Endometrial microvascular endothelial cells (primary cell): Measurements from ENCODE around the gene ULK4. TPM values are rescaled to one million over a fixed set of nuclear protein-coding genes. Genes with fewer than 3 reads are reported as not detected.

Experiments
- in situ Hi-C: cut with HindIII; loops from 2 replicates; pipeline ENCODE4 v1.10.0; 2017; ENCODE audit warnings: low sequenced_read_pairs, low pct_unique_long_range_greater_than_20kb; ENCODE audit errors: inconsistent ontology term
- total RNA-seq: library from RNA; depleted of rRNA; stranded (reverse); fragments of >200 nt; gene quantifications from one replicate; pipeline ENCODE4 v1.2.3, GENCODE V29; 2015; ENCODE audit errors: inconsistent ontology term

The ULK4 gene
- total RNA-seq, 1 donor from 2014 or later: 7.3 TPM

GRCh38 chr3:41608347-41608746, 353.6 kb downstream of the ULK4 start:
- in situ Hi-C loops: no loop called here

- in situ Hi-C loops: no loop called here
These were observed 358.1 kb downstream of the ULK4 start for GRCh38 chr3:41603807-41604206.

- in situ Hi-C loops: no loop called here
These were observed 359.8 kb downstream of the ULK4 start for GRCh38 chr3:41602121-41602520.

GRCh38 chr3:41601404-41601987, 360.4 kb downstream of the ULK4 start:
- in situ Hi-C loops: no loop called here

- in situ Hi-C loops: no loop called here
These were observed 361.3 kb downstream of the ULK4 start for GRCh38 chr3:41600616-41601015.

- in situ Hi-C loops: no loop called here
These were observed 362.8 kb downstream of the ULK4 start for GRCh38 chr3:41599127-41599484.

GRCh38 chr3:41598402-41599126, 363.3 kb downstream of the ULK4 start:
- in situ Hi-C loops: no loop called here

- in situ Hi-C loops: no loop called here
These were observed 368.1 kb downstream of the ULK4 start for GRCh38 chr3:41593774-41594173.

GRCh38 chr3:41592753-41593510, 369.0 kb downstream of the ULK4 start:
- in situ Hi-C loops: no loop called here

- in situ Hi-C loops: no loop called here
These were observed 378.9 kb downstream of the ULK4 start for GRCh38 chr3:41583014-41583413.

GRCh38 chr3:41581700-41582099, 380.2 kb downstream of the ULK4 start:
- in situ Hi-C loops: no loop called here

- in situ Hi-C loops: no loop called here
These were observed 381.5 kb downstream of the ULK4 start for GRCh38 chr3:41580274-41580959.

- in situ Hi-C loops: no loop called here
These were observed 382.0 kb downstream of the ULK4 start for GRCh38 chr3:41579861-41580260.

GRCh38 chr3:41578798-41579197, 383.1 kb downstream of the ULK4 start:
- in situ Hi-C loops: no loop called here

GRCh38 chr3:41575724-41576123, 386.2 kb downstream of the ULK4 start:
- in situ Hi-C loops: no loop called here

- in situ Hi-C loops: no loop called here
These were observed 387.0 kb downstream of the ULK4 start for GRCh38 chr3:41574900-41575299.

GRCh38 chr3:41573591-41573990, 388.3 kb downstream of the ULK4 start:
- in situ Hi-C loops: no loop called here

- in situ Hi-C loops: no loop called here
These were observed 389.8 kb downstream of the ULK4 start for GRCh38 chr3:41572092-41572491.

GRCh38 chr3:41569632-41570305, 392.1 kb downstream of the ULK4 start:
- in situ Hi-C loops: no loop called here
